GM23338 (cell line): ENCODE measurements around the gene UBAC2. TPM values are rescaled to one million over a fixed set of nuclear protein-coding genes. Genes with fewer than 3 reads are reported as not detected.

Experiments used
- ATAC-seq: fragments of 200-7000 bp; cut with Tn5 transposase; 3 replicates; pipeline ENCODE4 v1.9.1; 2020
- DNase-seq: peaks from one replicate; pipeline ENCODE4 v3.0.0-alpha.2; 2015; ENCODE audit warnings: low spot score
- H2AFZ ChIP-seq: fragments of 200-600 bp; sonication (generic); 2 replicates; pipeline ENCODE4 v1.8.0; 2016; ENCODE audit warnings: antibody characterized with exemption, mild to moderate bottlenecking, moderate library complexity
- H3F3A ChIP-seq: fragments of 200-600 bp; sonication (generic); replicated peaks from 2 replicates; pipeline ENCODE4 v1.8.0; 2017; ENCODE audit warnings: antibody characterized with exemption, mixed run types, low read depth
- H3K27ac ChIP-seq: fragments of 200-600 bp; sonication (generic); 2 replicates; pipeline ENCODE4 v1.6.1; 2016; ENCODE audit warnings: low read depth
- H3K27me3 ChIP-seq: fragments of 200-600 bp; sonication (generic); 2 replicates; pipeline ENCODE4 v1.8.0; 2016; ENCODE audit warnings: mild to moderate bottlenecking, mixed run types, moderate library complexity; ENCODE audit not compliant: insufficient read depth
- H3K36me3 ChIP-seq: fragments of 200-600 bp; sonication (generic); 2 replicates; pipeline ENCODE4 v1.8.0; 2016; ENCODE audit warnings: mild to moderate bottlenecking; ENCODE audit not compliant: insufficient read depth
- H3K4me1 ChIP-seq: fragments of 200-600 bp; sonication (generic); 2 replicates; pipeline ENCODE4 v1.8.0; 2016; ENCODE audit warnings: mild to moderate bottlenecking, moderate library complexity; ENCODE audit not compliant: insufficient read depth
- H3K4me2 ChIP-seq: fragments of 200-600 bp; sonication (generic); 2 replicates; pipeline ENCODE4 v1.7.1; 2017; ENCODE audit warnings: mixed run types
- H3K4me3 ChIP-seq: fragments of 200-600 bp; sonication (generic); 2 replicates; pipeline ENCODE4 v1.6.1; 2016; ENCODE audit warnings: mixed run types
- H3K79me2 ChIP-seq: fragments of 200-600 bp; sonication (generic); replicated peaks from 2 replicates; pipeline ENCODE4 v1.8.0; 2017; ENCODE audit warnings: mild to moderate bottlenecking; ENCODE audit not compliant: insufficient read depth
- H3K9me2 ChIP-seq: fragments of 200-600 bp; sonication (generic); 2 replicates; pipeline ENCODE4 v1.8.0; 2017; ENCODE audit not compliant: insufficient read depth
- H4K20me1 ChIP-seq: fragments of 200-600 bp; sonication (generic); replicated peaks from 2 replicates; pipeline ENCODE4 v1.8.0; 2017; ENCODE audit warnings: mild to moderate bottlenecking; ENCODE audit not compliant: insufficient read depth
- H3K27ac Mint-ChIP-seq: 2 replicates; pipeline ENCODE4 v1.8.0; 2020; ENCODE audit warnings: inconsistent platforms, mild to moderate bottlenecking, moderate library complexity, mixed read lengths
- H3K27me3 Mint-ChIP-seq: 3 replicates; pipeline ENCODE4 v1.8.0; 2022; ENCODE audit warnings: low read depth, mild to moderate bottlenecking, moderate library complexity, mixed read lengths, inconsistent platforms; ENCODE audit not compliant: insufficient read depth, poor library complexity
- H3K36me3 Mint-ChIP-seq: 3 replicates; pipeline ENCODE4 v1.8.0; 2021; ENCODE audit warnings: low read depth, mild to moderate bottlenecking, inconsistent platforms, moderate library complexity, mixed read lengths
- H3K4me1 Mint-ChIP-seq: 3 replicates; pipeline ENCODE4 v1.8.0; 2020; ENCODE audit warnings: mild to moderate bottlenecking, inconsistent platforms, mixed read lengths
- H3K4me3 Mint-ChIP-seq: 3 replicates; pipeline ENCODE4 v1.8.0; 2021; ENCODE audit warnings: moderate library complexity, mild to moderate bottlenecking, inconsistent platforms, mixed read lengths
- H3K9me3 Mint-ChIP-seq: 3 replicates; pipeline ENCODE4 v1.8.0; 2020; ENCODE audit warnings: moderate library complexity, mild to moderate bottlenecking, inconsistent platforms, mixed read lengths
- ETS1 ChIP-seq: IDR thresholded peaks from 2 replicates; pipeline ENCODE4 v1.6.1; 2016; ENCODE audit warnings: antibody characterized with exemption
- EZH2 ChIP-seq: fragments of 200-600 bp; sonication (generic); IDR thresholded peaks from one replicate; pipeline ENCODE4 v1.8.0; 2017; ENCODE audit warnings: antibody characterized with exemption, mild to moderate bottlenecking, low read depth; ENCODE audit not compliant: unreplicated experiment
- JUNB ChIP-seq: IDR thresholded peaks from one replicate; pipeline ENCODE4 v1.6.1; 2016; ENCODE audit warnings: antibody characterized with exemption; ENCODE audit not compliant: unreplicated experiment
- POLR2AphosphoS5 ChIP-seq: IDR thresholded peaks from 2 replicates; pipeline ENCODE4 v1.6.1; 2016; ENCODE audit warnings: antibody characterized with exemption, low read depth
- REST ChIP-seq: IDR thresholded peaks from one replicate; pipeline ENCODE4 v1.6.1; 2018; ENCODE audit warnings: antibody characterized with exemption; ENCODE audit not compliant: unreplicated experiment
- ZNF462 ChIP-seq: fragments of 250-450 bp; sonication (Bioruptor Pico); IDR thresholded peaks from 2 replicates; pipeline ENCODE4 v1.5.0; 2020; ENCODE audit warnings: mild to moderate bottlenecking, moderate library complexity
- polyA plus RNA-seq: library from polyadenylated mRNA; unstranded; fragments of >200 nt; fragmentation: Nextera tagmentation; extraction: Ambion mirVana; gene quantifications from 2 replicates; pipeline ENCODE4 v1.2.1, GENCODE V29; 2016
- total RNA-seq: library from RNA; depleted of rRNA; stranded (reverse); fragments of >200 nt; shearing (Covaris generic); gene quantifications from 2 replicates; pipeline ENCODE4 v1.2.3, GENCODE V29; 2014

The UBAC2 gene
- total and polyA plus RNA-seq, 2 experiments from 2014 or later: 37.9 to 76.9 TPM

- no peaks in the 10 kb centered on the region for H3K9me3 Mint-ChIP-seq
- peaks cover 9% of the 10 kb centered on the region for H3K4me1 ChIP-seq
- no peaks in the 10 kb centered on the region for H3F3A ChIP-seq
- DNase-seq: no peak
- H3K9me2 ChIP-seq: no peaks in the 10 kb centered on the region
- H3K36me3 ChIP-seq: 0 out of 2 replicates have a peak, but pooled peaks cover 3% of the 10 kb centered on the region
- no peak overlapping the region for H3K4me3 ChIP-seq
- H3K79me2 ChIP-seq: no peaks in the 10 kb centered on the region
- no peak overlapping the region for H3K4me2 ChIP-seq
- no peak for ATAC-seq
- H3K36me3 Mint-ChIP-seq: peaks cover 12% of the 10 kb centered on the region; the same call in 2 of the 3 replicates
- no peak overlapping the region for H3K4me3 Mint-ChIP-seq
- peaks cover 3% of the 10 kb centered on the region; the same call in 1 of the 2 replicates for H4K20me1 ChIP-seq
- H3K27ac Mint-ChIP-seq: no peak overlapping the region
- no peaks in the 10 kb centered on the region for H3K27me3 ChIP-seq
- no peak overlapping the region for H3K27ac ChIP-seq
- TF ChIP-seq POLR2AphosphoS5 (no peak), EZH2 (no peak), ETS1 (no peak), ZNF462 (CRISPR knock-in tag) (no peak), REST (no peak), JUNB (no peak)
- H3K4me1 Mint-ChIP-seq: peaks cover 36% of the 10 kb centered on the region
- peaks cover 2% of the 10 kb centered on the region for H3K27me3 Mint-ChIP-seq
- H2AFZ ChIP-seq: no peak overlapping the region
Observed at GRCh38 chr13:99314640-99315176, 114.1 kb downstream of the UBAC2 start.
